ENCODE measurements around the gene BCL2. TPM values are rescaled to one million over a fixed set of nuclear protein-coding genes. Genes with fewer than 3 reads are reported as not detected.

The BCL2 gene
- total and polyA plus RNA-seq, 2 donors = 11.7 to 17.5 TPM

- Histone ChIP-seq H3K27ac (ENCODE audit: low read depth in 1 of 2, low read length in 1 of 2) (peak overlapping the region in 1 of 2 donors; percentile 73), H3K27me3 (ENCODE audit: control insufficient read depth in 2 of 2, insufficient read depth in 1 of 2, low read length in 1 of 2) (no peaks in the 10 kb centered on the region), H3K36me3 (ENCODE audit: control insufficient read depth in 2 of 2, insufficient read depth in 2 of 2, low read length in 1 of 2) (peaks cover 6% of the 10 kb centered on the region in 2 donors), H3K4me3 (ENCODE audit: low read length in 2 of 2) (no peak overlapping the region), H3K4me1 (ENCODE audit: control insufficient read depth in 2 of 2, insufficient read depth in 2 of 2, low read length in 2 of 2) (peaks cover 6 to 10% of the 10 kb centered on the region in 2 donors), H3K9me3 (ENCODE audit: control insufficient read depth in 2 of 2, insufficient read depth in 1 of 2, low read length in 1 of 2) (no peaks in the 10 kb centered on the region)
- 87% methylated on average over 10 of the region's 10 CpGs for WGBS
- no peak for DNase-seq (ENCODE audit: low read depth in 6 of 9, low spot score in 9 of 9)
Measured at GRCh38 chr18:63259567-63260379, 59.8 kb downstream of the BCL2 start.

- Histone ChIP-seq H3K27me3 (ENCODE audit: control insufficient read depth in 2 of 2, insufficient read depth in 1 of 2, low read length in 1 of 2) (no peaks in the 10 kb centered on the region), H3K36me3 (ENCODE audit: control insufficient read depth in 2 of 2, insufficient read depth in 2 of 2, low read length in 1 of 2) (peaks cover 6 to 8% of the 10 kb centered on the region in 2 donors), H3K4me3 (ENCODE audit: low read length in 2 of 2) (no peak overlapping the region), H3K27ac (ENCODE audit: low read depth in 1 of 2, low read length in 1 of 2) (peak overlapping the region in 1 of 2 donors; percentile 73), H3K9me3 (ENCODE audit: control insufficient read depth in 2 of 2, insufficient read depth in 1 of 2, low read length in 1 of 2) (no peaks in the 10 kb centered on the region), H3K4me1 (ENCODE audit: control insufficient read depth in 2 of 2, insufficient read depth in 2 of 2, low read length in 2 of 2) (peaks cover 6 to 10% of the 10 kb centered on the region in 2 donors)
- DNase-seq (ENCODE audit: low read depth in 6 of 9, low spot score in 9 of 9) = no peak
- 84% methylated on average over 16 of the region's 16 CpGs for WGBS
Measured at GRCh38 chr18:63258749-63259566, 60.6 kb downstream of the BCL2 start.

GRCh38 chr18:63257453-63257852 lies 62.1 kb downstream of the BCL2 start:
- Histone ChIP-seq H3K4me3 (ENCODE audit: low read length in 2 of 2) (no peak overlapping the region), H3K4me1 (ENCODE audit: control insufficient read depth in 2 of 2, insufficient read depth in 2 of 2, low read length in 2 of 2) (peaks cover 6 to 10% of the 10 kb centered on the region in 2 donors), H3K9me3 (ENCODE audit: control insufficient read depth in 2 of 2, insufficient read depth in 1 of 2, low read length in 1 of 2) (no peaks in the 10 kb centered on the region), H3K36me3 (ENCODE audit: control insufficient read depth in 2 of 2, insufficient read depth in 2 of 2, low read length in 1 of 2) (peaks cover 6 to 8% of the 10 kb centered on the region in 2 donors), H3K27ac (ENCODE audit: low read depth in 1 of 2, low read length in 1 of 2) (no peak overlapping the region), H3K27me3 (ENCODE audit: control insufficient read depth in 2 of 2, insufficient read depth in 1 of 2, low read length in 1 of 2) (no peaks in the 10 kb centered on the region)
- no peak for DNase-seq (ENCODE audit: low read depth in 6 of 9, low spot score in 9 of 9)
- WGBS = 95% methylated on average over 5 of the region's 5 CpGs

GRCh38 chr18:63255435-63255834 lies 64.1 kb downstream of the BCL2 start:
- WGBS = 95% methylated on average over 3 of the region's 3 CpGs
- Histone ChIP-seq H3K4me1 (ENCODE audit: control insufficient read depth in 2 of 2, insufficient read depth in 2 of 2, low read length in 2 of 2) (peaks cover 6 to 10% of the 10 kb centered on the region in 2 donors), H3K4me3 (ENCODE audit: low read length in 2 of 2) (no peak overlapping the region), H3K9me3 (ENCODE audit: control insufficient read depth in 2 of 2, insufficient read depth in 1 of 2, low read length in 1 of 2) (no peaks in the 10 kb centered on the region), H3K36me3 (ENCODE audit: control insufficient read depth in 2 of 2, insufficient read depth in 2 of 2, low read length in 1 of 2) (peaks cover 3 to 8% of the 10 kb centered on the region in 2 donors), H3K27ac (ENCODE audit: low read depth in 1 of 2, low read length in 1 of 2) (no peak overlapping the region), H3K27me3 (ENCODE audit: control insufficient read depth in 2 of 2, insufficient read depth in 1 of 2, low read length in 1 of 2) (no peaks in the 10 kb centered on the region)
- no peak for DNase-seq (ENCODE audit: low read depth in 6 of 9, low spot score in 9 of 9)

- no peak for DNase-seq (ENCODE audit: low read depth in 6 of 9, low spot score in 9 of 9)
- no peak overlapping the region for H3K4me3 ChIP-seq (ENCODE audit: low read length in 2 of 2)
- H3K9me3 ChIP-seq (ENCODE audit: control insufficient read depth in 2 of 2, insufficient read depth in 1 of 2, low read length in 1 of 2) = no peaks in the 10 kb centered on the region
- H3K27me3 ChIP-seq (ENCODE audit: control insufficient read depth in 2 of 2, insufficient read depth in 1 of 2, low read length in 1 of 2) = no peaks in the 10 kb centered on the region
- 98% methylated on average over 4 of the region's 4 CpGs for WGBS
- peaks cover 8 to 10% of the 10 kb centered on the region in 2 donors for H3K4me1 ChIP-seq (ENCODE audit: control insufficient read depth in 2 of 2, insufficient read depth in 2 of 2, low read length in 2 of 2)
- H3K27ac ChIP-seq (ENCODE audit: low read depth in 1 of 2, low read length in 1 of 2) = no peak overlapping the region
- H3K36me3 ChIP-seq (ENCODE audit: control insufficient read depth in 2 of 2, insufficient read depth in 2 of 2, low read length in 1 of 2) = peaks cover 3 to 8% of the 10 kb centered on the region in 2 donors
Measured at GRCh38 chr18:63254716-63255399, 64.7 kb downstream of the BCL2 start.

- DNase-seq (ENCODE audit: low read depth in 6 of 9, low spot score in 9 of 9) = no peak
- no peaks in the 10 kb centered on the region for H3K27me3 ChIP-seq (ENCODE audit: control insufficient read depth in 2 of 2, insufficient read depth in 1 of 2, low read length in 1 of 2)
- H3K27ac ChIP-seq (ENCODE audit: low read depth in 1 of 2, low read length in 1 of 2) = no peak overlapping the region
- no peaks in the 10 kb centered on the region for H3K9me3 ChIP-seq (ENCODE audit: control insufficient read depth in 2 of 2, insufficient read depth in 1 of 2, low read length in 1 of 2)
- 46% methylated on average over 10 of the region's 10 CpGs for WGBS
- peaks cover 0 to 8% of the 10 kb centered on the region in 2 donors for H3K36me3 ChIP-seq (ENCODE audit: control insufficient read depth in 2 of 2, insufficient read depth in 2 of 2, low read length in 1 of 2)
- no peak overlapping the region for H3K4me3 ChIP-seq (ENCODE audit: low read length in 2 of 2)
- H3K4me1 ChIP-seq (ENCODE audit: control insufficient read depth in 2 of 2, insufficient read depth in 2 of 2, low read length in 2 of 2) = peaks cover under 1 to 4% of the 10 kb centered on the region in 2 donors
Measured at GRCh38 chr18:63253428-63254372, 65.9 kb downstream of the BCL2 start.

GRCh38 chr18:63253014-63253413 lies 66.6 kb downstream of the BCL2 start:
- Histone ChIP-seq H3K27ac (ENCODE audit: low read depth in 1 of 2, low read length in 1 of 2) (peak overlapping the region in 1 of 2 donors; percentile 25), H3K36me3 (ENCODE audit: control insufficient read depth in 2 of 2, insufficient read depth in 2 of 2, low read length in 1 of 2) (peaks cover 0 to 6% of the 10 kb centered on the region in 2 donors), H3K4me3 (ENCODE audit: low read length in 2 of 2) (no peak overlapping the region), H3K27me3 (ENCODE audit: control insufficient read depth in 2 of 2, insufficient read depth in 1 of 2, low read length in 1 of 2) (no peaks in the 10 kb centered on the region), H3K4me1 (ENCODE audit: control insufficient read depth in 2 of 2, insufficient read depth in 2 of 2, low read length in 2 of 2) (peaks cover 0 to 4% of the 10 kb centered on the region in 2 donors), H3K9me3 (ENCODE audit: control insufficient read depth in 2 of 2, insufficient read depth in 1 of 2, low read length in 1 of 2) (no peaks in the 10 kb centered on the region)
- 90% methylated on average over 6 of the region's 6 CpGs for WGBS
- DNase-seq (ENCODE audit: low read depth in 6 of 9, low spot score in 9 of 9) = no peak

- WGBS = 14% methylated on average over 7 of the region's 7 CpGs
- Histone ChIP-seq H3K4me1 (ENCODE audit: control insufficient read depth in 2 of 2, insufficient read depth in 2 of 2, low read length in 2 of 2) (peaks cover 0 to 4% of the 10 kb centered on the region in 2 donors), H3K9me3 (ENCODE audit: control insufficient read depth in 2 of 2, insufficient read depth in 1 of 2, low read length in 1 of 2) (no peaks in the 10 kb centered on the region), H3K36me3 (ENCODE audit: control insufficient read depth in 2 of 2, insufficient read depth in 2 of 2, low read length in 1 of 2) (peaks cover 0 to 4% of the 10 kb centered on the region in 2 donors), H3K27ac (ENCODE audit: low read depth in 1 of 2, low read length in 1 of 2) (peak overlapping the region; percentile 12 to 36), H3K27me3 (ENCODE audit: control insufficient read depth in 2 of 2, insufficient read depth in 1 of 2, low read length in 1 of 2) (no peaks in the 10 kb centered on the region), H3K4me3 (ENCODE audit: low read length in 2 of 2) (no peak overlapping the region)
- peak in 5 of 9 donors; percentile 12 to 52 (median 27) for DNase-seq (ENCODE audit: low read depth in 6 of 9, low spot score in 9 of 9)
Measured at GRCh38 chr18:63249771-63250170, 69.8 kb downstream of the BCL2 start.
